Islet precursor cell (in vitro differentiated cells): ENCODE data around the gene MMGT1.
"Not testable (repeated sequence)": the region's sequence is repeated elsewhere in the genome, so short reads cannot be mapped to it uniquely, and the experiment has no call there.

Source experiments
- DNase-seq: peaks from one replicate; pipeline ENCODE4 v3.0.0-alpha.2; 2018

The MMGT1 gene

DNA sequence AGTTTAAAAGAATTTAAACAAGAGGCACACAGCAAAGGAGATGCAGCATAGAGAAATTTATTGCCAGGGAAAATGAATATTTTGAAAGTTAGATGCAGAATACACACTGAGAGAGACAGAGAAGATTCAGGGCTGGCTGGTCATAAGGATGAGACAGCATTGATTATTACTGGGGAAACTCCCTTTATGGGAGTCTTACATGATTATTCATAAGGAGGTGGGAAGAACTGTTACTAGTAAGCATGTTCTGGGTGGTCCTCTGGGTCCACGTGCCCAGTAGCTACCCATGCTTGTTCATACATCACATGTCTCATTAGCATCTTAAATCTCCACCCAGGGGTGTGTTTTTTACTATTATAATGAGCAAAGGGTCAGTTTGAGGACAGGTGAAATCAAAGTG, 53.3 kb downstream of the MMGT1 start:
- not testable (repeated sequence) for DNase-seq

GRCh38 chrX:135914404-135914803, 59.4 kb downstream of the MMGT1 start:
- DNase-seq, result no peak
